ENCODE measurements around the gene CEMIP.

DNA sequence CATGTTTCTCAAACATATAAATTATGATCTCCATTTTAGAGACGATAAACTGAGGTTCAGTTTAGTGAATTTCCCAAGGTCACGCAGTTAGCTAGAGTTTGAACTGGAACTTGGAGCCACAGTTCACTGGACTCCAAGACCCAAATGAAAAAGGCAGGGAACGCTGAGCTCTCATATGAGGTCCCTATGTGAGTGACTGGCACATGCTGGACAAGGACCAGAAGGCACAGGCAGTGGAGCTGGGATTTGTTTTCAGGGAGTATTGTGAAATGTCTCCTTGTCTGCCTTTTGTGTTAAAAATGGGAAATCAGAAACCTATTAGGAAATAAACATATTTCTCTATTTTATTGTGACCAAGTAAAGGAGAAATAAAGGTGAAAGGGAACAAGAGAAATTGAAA, 147.0 kb downstream of the CEMIP start:
- TF ChIP-seq, protein P1, sequence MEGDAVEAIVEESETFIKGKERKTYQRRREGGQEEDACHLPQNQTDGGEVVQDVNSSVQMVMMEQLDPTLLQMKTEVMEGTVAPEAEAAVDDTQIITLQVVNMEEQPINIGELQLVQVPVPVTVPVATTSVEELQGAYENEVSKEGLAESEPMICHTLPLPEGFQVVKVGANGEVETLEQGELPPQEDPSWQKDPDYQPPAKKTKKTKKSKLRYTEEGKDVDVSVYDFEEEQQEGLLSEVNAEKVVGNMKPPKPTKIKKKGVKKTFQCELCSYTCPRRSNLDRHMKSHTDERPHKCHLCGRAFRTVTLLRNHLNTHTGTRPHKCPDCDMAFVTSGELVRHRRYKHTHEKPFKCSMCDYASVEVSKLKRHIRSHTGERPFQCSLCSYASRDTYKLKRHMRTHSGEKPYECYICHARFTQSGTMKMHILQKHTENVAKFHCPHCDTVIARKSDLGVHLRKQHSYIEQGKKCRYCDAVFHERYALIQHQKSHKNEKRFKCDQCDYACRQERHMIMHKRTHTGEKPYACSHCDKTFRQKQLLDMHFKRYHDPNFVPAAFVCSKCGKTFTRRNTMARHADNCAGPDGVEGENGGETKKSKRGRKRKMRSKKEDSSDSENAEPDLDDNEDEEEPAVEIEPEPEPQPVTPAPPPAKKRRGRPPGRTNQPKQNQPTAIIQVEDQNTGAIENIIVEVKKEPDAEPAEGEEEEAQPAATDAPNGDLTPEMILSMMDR (IDR thresholded peaks at IDR 0.05; ENCODE audit: insufficient read depth, low read length) = no peak
- TF ChIP-seq, protein P2, sequence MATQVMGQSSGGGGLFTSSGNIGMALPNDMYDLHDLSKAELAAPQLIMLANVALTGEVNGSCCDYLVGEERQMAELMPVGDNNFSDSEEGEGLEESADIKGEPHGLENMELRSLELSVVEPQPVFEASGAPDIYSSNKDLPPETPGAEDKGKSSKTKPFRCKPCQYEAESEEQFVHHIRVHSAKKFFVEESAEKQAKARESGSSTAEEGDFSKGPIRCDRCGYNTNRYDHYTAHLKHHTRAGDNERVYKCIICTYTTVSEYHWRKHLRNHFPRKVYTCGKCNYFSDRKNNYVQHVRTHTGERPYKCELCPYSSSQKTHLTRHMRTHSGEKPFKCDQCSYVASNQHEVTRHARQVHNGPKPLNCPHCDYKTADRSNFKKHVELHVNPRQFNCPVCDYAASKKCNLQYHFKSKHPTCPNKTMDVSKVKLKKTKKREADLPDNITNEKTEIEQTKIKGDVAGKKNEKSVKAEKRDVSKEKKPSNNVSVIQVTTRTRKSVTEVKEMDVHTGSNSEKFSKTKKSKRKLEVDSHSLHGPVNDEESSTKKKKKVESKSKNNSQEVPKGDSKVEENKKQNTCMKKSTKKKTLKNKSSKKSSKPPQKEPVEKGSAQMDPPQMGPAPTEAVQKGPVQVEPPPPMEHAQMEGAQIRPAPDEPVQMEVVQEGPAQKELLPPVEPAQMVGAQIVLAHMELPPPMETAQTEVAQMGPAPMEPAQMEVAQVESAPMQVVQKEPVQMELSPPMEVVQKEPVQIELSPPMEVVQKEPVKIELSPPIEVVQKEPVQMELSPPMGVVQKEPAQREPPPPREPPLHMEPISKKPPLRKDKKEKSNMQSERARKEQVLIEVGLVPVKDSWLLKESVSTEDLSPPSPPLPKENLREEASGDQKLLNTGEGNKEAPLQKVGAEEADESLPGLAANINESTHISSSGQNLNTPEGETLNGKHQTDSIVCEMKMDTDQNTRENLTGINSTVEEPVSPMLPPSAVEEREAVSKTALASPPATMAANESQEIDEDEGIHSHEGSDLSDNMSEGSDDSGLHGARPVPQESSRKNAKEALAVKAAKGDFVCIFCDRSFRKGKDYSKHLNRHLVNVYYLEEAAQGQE (IDR thresholded peaks at IDR 0.05; ENCODE audit: insufficient replicate concordance, low read depth) = no peak
- no peak for TF ChIP-seq GABPA (IDR thresholded peaks at IDR 0.05; ENCODE audit: low read depth)
- no peak for TF ChIP-seq POLR2AphosphoS5 (IDR thresholded peaks at IDR 0.05; ENCODE audit: low read depth)
- TF ChIP-seq SPI1 (IDR thresholded peaks at IDR 0.05; ENCODE audit: borderline replicate concordance, low read depth) = no peak

Data from HL-60 (cell line).